ENCODE data around the gene STPG1.

GRCh38 chr1:24393892-24394291, 19.7 kb downstream of the STPG1 start:
- TF ChIP-seq CTCF (IDR thresholded peaks at IDR 0.05; ENCODE audit: insufficient read depth, low read length), result no peak
- TF ChIP-seq SPI1 (IDR thresholded peaks at IDR 0.05; ENCODE audit: borderline replicate concordance, low read depth), result no peak
- no peak for TF ChIP-seq REST (IDR thresholded peaks at IDR 0.05; ENCODE audit: insufficient replicate concordance, low read depth)
- TF ChIP-seq GABPA (IDR thresholded peaks at IDR 0.05; ENCODE audit: low read depth), result no peak
- no peak for TF ChIP-seq POLR2AphosphoS5 (IDR thresholded peaks at IDR 0.05; ENCODE audit: low read depth)
